Fibroblast of peridontal ligament (primary cell): ENCODE measurements around the gene ARFGAP1.

Source experiments
- DNase-seq: peaks from one replicate; pipeline ENCODE4 v3.0.0-alpha.2; 2010; ENCODE audit errors: extremely low read depth

Gene ARFGAP1

DNA sequence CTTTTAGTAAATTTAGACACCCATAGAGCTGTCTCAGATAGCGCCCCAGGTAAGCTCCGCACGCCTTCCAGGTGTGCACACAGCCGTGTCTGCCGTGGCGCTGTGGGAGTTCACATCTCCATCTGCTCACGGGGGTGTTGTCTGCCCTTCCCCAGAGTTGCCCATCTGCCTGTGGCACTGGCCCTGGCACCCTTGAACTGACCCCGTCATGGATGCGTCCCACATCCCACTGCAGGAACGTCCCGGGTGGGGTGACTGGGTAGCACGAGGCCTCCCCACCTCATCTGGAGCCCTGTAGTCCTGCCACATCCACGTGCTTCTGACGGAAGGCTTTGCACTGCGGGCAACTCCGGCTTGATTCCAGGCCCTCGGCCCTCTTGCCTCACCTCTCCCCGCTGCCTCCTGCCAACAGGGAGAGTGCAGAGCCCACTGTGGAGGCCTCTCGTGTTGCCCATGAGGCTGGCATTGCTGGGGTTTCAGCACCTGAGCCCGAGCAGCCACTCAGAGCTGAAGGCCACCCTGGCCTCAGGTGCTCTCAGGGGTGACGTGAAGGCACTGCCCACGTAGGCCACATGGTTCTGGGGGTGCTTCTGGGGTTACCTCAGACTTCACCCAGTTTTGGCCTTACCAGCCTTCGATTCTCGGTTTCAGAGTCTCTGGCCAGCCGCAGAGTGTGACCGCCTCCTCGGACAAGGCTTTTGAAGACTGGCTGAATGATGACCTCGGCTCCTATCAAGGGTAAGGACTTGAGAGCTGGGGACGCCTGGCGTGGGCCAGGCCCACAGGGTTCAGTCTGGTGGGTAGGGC lies 5.1 kb downstream of the ARFGAP1 start:
- no peak for DNase-seq

DNA sequence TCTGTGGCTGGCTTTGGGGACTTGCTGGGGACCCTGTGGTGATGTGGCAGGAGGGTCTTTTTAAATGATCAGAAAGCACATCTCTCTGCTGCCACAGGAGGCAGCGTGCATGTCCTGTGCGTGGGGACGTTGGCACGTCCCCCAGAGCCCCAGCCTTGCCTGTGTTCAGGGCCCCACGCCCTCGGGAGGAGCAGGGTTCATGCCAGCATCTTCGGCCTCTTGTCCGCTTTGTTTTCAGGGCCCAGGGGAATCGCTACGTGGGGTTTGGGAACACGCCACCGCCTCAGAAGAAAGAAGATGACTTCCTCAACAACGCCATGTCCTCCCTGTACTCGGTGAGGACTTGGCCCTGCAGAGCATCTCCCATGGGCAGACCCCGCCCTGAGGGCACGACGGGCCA lies 6.0 kb downstream of the ARFGAP1 start:
- DNase-seq: no peak

DNA sequence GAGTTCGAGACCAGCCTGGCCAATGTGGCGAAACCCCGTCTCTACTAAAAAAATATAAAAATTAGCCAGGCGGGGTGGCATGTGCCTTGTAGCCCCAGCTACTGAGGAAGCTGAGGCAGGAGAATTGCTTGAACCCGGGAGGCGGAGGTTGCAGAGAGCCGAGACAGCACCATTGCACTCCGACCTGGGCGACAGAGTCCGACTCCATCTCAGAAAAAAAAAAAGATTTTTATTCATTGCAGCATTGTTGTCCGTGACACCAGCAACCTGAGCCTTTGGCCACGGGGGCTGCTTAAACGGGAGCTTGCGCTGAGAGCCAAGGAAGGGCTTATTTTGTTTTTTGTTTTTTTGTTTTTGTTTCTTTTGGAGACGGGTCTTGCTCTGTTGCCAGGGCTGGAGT lies 7.3 kb downstream of the ARFGAP1 start:
- DNase-seq: no peak

DNA sequence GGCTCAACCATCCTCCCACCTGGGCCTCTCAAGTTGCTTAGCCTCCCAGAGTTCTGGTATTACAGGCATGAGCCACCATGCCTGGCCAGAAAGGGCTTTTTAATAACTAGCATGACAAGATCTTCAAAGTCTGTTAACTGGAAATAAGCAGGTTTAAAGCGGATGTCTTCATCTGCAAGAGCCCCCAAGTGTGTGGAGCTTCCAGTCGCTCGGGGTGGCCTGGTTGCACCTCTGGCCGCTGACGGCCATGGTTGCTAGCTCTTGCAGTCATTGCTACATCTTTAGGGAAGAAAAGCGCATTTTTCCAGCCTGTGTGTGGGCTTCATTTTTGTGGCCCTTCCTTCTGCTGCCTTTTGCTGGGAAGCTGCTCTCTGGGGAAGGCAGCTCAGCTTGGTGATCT lies 7.8 kb downstream of the ARFGAP1 start:
- no peak for DNase-seq

DNA sequence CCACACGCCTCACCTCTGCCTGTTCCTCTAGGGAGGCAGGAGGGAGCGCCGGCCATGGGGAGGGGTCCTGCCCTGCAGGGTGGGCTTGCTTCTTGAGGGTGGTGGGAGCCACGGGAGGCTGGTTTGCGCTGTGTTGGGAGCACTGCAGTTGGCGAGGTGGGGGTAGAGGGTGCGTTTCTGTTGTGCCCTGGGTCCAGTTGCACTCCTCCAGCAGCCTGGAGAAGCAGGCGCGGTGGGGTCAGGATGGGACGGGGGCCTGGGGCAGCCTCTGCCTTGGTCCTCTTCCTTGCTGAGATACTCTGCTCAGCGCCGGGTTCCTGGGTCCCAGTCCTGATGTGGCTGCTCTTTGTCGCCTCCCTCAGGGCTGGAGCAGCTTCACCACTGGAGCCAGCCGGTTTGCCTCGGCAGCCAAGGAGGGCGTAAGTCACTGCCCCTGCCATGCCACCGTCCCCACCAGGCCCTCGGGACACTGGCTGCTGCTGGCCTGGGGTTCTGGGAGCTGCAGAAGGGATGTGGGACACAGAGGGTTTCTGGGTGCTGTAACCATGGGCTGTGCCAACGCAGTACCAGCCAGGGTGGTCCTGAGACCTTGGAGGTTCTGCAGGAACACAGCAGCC lies 8.4 kb downstream of the ARFGAP1 start:
- DNase-seq: no peak

DNA sequence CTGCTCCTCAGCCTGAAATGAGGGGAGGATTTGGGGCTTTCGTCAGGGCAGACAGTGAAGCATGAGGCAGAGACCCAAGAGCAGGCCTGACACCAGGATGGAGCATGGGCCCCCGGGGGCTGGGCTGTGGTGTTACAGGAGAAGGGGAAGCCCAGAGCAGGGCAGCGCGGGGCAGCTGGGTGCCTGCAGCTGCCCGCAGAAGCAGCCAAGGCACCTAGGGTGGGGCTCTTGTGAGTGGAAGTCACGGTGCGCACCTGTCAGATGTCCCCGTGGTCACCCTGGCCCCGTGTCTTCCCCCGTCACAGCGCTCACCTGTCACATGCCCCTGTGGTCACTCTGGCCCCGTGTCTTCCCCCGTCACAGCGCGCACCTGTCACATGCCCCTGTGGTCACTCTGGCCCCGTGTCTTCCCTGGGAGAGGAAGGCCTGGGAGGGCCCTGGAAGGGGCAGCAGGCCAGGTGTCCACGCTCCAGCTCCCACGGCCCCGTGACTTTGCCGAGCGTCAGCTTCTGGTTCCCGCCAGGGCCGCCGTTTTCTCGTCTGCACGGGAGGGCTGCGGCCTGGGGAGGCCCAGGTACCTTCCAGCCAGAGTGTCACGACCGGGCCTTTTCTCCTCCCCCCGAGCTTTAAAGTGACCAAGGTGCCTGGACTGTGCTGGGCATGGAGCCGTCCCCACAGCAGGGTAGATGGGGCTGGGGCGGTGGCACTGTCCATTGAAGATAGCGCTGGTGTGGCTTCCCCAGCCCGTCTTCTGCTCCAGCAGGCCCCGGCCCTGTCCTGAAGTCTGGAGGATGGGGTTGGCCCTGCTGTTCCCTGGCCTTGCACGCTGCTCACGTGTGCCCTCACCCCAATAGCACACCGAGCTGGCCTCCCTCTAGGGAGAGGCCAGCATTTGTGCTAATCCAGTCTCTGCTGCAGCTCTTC lies 9.4 kb downstream of the ARFGAP1 start:
- no peak for DNase-seq

DNA sequence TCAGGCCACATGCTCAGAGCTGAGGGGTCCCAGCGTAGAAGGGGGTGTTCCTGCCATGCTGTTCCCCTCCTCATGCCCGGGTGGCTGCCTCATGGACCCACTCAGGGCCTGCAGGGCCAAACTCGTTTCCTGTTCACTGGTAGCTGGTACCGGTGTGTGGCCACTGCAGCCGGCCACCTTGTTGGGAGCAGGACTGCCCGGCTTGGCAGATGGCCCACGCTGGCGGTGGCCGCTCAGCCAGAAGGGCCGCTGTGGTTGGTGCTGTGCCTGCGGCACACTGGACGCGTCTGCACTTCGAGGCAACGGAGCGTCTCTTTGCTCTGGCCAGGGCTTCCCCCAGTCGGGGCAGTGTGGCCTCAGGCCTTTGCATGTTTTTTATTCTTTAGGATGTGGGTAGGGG lies 10.3 kb downstream of the ARFGAP1 start:
- DNase-seq: no peak

DNA sequence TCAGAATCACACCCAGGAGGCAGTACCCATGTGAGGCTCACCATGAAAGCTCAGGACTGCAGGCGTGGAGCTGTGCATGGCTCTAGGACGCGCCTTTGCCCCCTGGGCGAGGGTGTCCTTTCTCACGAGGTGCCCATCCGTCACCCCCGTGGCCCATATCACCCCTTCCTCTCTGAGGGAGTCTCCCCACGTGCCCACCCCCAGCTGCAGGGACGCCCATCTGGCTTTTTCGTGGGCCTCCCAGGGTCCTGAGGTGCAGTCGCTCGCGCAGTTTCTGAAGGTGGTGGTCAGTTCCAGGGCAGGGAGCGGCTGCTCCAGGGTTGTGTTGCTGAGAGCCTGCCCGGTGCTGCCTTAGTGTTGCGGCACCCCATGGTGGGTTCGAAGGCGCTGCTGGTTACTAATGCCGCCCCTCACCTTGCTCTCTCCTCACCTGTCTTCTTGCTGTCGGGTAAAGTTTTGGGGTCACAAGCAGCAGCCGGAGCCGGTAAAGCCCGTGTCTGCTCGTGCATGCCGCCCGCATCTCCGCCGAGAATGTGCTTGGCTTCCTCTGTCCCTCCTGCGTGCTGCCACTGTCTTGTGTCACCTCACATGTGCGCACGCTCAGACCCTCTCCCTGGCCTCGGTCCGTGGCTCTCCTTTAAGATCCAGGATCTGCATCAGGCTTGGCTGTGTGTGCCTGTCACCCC lies 10.9 kb downstream of the ARFGAP1 start:
- no peak for DNase-seq

DNA sequence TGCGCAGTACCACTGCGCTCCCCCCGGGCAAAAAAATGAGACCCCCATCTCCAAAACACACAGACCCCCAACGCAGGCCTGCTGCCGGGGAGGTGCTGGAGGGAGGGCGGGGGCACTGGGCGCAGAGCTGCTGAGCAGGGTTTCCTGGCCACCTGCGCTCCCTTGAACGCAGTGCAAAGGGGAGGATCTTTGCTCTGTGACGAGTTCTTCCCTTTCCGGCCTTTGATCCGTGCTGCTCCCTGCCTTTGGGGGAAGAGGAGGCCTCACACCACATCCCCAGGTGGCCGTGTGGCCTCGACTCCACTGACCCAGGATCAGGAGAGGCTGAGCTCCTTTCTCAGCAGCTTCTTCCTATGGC lies 11.4 kb downstream of the ARFGAP1 start:
- DNase-seq: no peak

DNA sequence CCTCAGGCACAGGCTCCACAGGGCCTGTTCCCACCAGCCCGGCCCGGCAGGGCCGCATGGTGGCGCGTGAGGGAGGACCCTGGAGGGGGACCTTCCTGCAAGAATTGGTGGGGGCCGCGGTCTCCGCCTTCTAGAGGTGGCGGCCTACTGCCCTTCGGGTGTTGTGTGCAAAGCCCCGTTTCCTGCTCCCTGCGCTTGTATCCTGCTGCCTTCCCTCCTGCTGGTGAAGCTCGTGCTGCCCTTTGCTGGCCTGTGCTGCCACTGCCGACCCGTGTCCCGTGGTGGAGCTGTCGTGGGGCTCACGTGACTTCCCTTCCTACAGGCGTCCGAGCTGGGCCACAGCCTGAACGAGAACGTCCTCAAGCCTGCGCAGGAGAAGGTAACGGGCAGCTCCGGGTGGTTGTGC lies 11.9 kb downstream of the ARFGAP1 start:
- no peak for DNase-seq

DNA sequence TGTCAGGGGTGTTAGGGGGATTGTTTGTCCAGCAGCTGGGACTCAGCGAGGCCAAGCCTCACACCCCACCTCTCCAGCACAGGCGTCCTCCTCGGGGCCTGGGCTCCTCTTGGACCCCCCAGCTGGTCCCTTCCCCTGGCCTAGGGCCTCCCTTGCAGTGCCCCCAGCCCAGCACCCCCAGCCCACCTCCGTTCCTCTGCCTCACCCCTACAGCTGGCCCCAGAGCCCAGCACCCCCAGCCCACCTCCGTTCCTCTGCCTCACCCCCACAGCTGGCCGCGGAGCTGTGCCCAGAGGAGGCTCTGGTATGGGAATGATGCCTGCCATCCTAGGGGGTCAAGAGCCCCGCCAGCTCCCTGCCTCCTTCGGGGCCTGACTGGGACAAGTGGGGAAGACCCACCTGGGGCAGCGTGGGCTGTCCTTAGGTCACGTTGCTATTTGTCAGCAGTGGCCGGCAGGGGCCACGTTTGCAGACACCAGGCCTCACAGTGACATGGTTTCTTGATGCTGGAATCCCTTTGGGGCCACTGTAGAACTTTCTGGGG lies 12.4 kb downstream of the ARFGAP1 start:
- DNase-seq: no peak

DNA sequence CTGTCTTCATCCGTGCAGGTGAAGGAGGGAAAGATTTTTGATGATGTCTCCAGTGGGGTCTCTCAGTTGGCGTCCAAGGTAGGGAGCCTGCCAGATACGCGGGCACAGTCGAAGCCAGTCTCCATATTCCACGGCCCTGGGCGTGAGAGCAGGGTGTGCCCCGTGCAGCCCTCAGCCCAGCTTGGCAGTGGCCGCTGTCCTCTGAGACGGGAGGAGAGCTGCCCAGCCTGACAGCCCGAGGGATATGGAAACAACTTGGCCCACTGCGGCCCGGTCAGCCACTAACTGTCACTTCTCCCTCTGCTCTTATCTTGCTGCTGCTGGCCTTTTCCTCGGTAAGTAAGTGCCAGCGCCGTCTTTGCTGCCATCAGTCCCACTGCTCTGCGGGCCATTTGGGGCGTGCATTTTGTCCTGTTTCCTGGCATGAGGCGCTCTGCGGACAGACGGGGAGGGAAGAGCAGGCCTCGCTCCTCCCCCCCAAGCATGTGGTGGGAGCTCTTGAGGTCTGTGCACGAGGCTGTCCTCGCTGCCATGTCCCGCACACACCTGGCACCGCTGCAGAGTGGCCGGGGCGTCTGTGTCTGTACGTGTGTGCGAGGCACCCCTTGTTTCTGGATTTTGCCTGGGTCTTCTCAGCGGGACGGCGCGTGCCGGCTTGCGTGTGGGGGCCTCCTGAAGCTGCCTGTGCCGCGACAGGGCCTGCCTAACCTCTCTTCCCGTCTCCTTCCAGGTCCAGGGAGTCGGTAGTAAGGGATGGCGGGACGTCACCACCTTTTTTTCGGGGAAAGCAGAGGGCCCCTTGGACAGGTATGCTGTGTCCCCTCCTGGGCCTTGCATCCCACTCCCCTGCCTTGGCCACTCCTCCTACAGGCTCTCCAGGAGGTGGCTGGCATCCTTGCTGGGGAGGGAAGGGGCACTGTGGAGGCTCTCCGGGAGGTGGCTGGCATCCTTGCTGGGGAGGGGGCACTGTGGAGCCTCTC lies 13.3 kb downstream of the ARFGAP1 start:
- no peak for DNase-seq

DNA sequence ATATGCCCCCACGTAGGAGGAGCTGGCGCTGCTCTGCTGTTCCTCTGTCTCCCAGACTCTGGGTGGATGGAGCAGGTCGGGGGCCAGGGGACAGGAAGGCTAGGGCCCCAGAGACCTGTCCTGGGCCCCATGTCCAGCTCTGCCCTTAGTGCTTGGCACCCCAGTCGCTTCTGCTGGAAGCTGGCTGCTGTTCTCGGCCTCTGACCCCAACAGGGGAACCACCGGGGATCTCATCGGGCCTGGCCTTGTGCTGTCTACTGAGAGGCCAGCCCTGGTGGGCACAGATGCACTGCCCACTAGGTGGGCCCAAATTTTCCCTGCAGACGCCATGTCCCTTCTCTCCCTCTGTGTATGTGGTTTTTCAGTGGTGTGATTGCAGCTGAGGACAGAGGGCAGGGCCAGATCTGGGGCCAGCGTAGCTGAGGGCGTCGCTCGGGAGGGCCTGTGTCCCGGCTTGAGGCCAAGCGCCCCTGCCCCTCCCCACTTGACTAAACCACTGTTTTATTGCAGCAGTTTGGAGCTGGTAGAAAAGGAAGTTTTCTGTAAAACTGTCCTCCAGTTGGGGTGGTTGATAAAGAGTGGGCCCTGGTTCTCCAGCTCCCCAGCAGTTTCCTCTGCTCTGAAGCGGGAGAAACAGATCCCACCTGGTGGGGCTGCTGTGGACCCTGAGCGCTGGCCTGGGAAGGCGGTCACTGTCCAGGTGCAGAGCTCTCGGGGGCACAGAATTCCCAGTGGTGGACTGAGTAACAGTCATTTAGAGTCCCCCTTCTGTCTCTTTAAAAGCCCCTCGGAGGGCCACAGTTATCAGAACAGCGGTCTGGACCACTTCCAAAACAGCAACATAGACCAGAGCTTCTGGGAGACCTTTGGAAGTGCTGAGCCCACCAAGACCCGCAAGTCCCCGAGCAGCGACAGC lies 14.4 kb downstream of the ARFGAP1 start:
- DNase-seq: no peak

DNA sequence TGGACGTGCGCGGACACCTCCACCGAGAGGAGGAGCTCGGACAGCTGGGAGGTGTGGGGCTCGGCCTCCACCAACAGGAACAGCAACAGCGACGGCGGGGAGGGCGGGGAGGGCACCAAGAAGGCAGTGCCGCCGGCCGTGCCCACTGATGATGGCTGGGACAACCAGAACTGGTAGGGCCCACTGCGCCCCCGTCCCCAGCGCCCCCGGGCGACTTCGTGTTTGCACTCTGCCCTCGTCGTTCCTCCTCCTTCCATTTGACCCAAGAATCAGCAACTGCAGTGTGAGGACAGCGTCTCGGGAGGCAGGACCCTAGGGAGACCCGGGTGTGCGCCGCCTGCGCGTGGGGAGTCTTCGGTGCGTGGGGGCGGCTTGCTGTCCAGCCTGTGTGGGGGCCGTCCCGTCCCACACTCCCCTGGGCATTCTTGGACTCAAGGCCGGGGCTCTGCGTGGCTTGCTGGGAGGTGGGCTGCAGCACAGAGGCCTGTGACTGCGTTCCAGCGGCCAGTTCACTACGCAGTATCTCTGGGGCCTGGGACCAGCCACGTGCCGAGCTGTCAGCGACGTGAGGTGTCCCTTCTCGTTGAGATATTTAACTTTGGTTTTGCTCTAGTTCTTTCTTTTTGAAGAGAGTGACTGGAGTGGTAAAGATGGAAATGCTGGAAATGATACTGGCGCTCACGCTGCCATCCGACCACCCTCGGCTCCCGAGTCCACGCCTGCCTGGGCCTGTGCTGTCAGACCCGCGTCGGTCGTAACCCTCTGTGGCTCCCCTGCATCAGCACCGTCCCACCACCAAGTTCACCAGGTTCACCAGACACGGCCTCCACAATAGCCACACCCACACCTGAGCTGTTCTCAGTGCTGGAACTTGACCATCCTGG lies 15.3 kb downstream of the ARFGAP1 start:
- DNase-seq: no peak

DNA sequence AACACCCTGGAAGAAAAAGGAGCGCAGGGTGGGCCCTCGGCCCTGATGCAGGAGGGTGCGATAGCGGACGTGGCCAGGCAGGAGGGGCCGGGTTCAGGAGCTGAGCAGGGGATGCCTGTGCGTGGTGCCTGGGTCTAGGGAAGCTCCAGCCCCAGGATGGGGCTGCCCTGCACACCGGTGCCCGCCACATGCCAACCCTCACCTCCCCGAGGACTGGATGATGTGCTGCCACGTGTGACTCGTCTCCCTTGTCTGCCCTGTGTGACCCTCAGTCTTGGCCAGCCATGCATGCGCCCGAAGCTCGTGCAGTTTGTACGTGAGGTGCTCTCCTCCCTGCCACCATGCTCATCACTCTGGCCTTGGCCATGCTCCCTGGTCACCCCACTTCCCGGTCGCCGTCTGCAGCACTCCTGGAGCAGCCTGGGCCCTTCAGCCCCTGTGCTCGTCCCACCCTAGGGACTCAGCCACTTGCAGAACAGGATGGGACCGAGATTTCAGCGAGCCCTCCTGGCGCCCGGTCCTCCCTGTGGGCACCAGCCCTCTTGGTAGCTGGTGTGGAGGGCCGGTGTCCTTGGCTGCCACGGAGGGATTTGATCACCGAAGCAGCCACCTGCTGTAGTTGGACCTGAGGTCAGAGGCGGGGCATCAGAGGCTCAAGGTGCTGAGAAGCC lies 16.1 kb downstream of the ARFGAP1 start:
- DNase-seq: no peak

DNA sequence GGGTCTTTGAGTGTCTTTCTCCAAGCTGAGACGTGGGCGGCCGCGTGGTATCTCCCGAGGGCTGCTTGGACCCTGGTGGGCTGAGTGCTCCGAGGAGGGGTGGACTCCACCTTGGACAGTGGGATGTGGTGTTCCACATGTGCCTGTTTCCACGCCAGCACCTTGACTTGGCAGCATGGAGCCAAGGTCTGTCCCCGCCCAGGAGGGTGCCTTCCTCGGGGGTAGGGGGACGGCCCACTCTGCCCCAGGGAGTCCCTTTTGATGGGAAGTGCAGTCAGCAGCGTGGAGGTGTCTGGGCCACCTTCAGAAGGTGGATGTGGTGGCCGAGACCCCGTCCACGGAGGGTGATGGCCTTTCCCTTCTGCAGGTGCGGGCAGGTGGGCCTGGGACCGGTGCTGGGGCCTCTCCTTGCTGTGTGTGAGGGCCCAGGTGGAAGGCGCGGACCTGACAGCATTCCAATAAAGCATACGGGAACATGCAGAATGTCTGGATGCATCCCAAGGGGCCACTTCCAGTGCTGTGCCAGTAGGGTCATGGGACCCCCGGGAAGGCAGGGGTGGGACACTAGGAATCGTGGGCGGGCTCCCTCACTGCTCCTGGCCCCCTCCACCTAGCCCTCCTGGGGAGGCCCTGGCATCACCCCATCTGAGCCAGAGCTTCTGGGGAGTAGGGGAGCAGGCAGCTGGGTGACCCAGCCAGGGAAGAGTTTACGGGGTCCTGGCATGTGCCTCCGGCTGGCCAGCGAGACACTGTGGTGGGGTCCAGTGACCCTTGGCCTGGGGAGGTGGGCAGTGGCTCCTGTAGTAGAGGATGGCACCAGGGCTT lies 16.9 kb downstream of the ARFGAP1 start:
- DNase-seq: no peak

DNA sequence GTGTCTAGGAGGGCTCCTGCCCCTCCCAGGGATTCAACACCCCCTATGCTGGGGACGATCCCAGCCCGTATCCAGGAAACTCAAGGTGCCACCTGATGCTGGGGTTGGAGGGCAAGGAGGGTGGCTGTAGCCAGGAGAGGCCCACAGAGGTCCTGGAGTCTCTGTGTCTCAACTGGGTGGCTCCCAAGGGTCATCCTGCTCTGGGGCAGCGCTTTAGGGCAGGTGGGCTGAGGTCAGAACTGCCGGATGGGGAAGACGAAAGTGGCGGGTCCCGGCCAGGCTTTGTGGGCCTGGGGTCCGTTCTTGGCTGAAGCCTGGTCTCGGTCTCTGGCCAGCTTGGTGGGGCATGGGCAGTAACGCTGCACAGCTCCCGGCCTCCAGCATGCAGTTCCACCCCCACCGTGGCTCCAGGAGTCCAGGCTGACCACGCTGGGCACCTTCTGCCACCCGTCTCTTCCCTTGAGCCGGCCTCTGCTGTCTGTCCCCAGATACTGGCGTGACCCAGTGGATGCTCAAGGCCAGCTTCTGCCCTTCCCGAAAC lies 17.6 kb downstream of the ARFGAP1 start:
- DNase-seq: no peak
